K562 (cell line): Measurements from ENCODE around the gene ZNF391. TPM values are rescaled to one million over a fixed set of nuclear protein-coding genes. Genes with fewer than 3 reads are reported as not detected.

Experiments
- ATAC-seq: fragments of 200-7000 bp; cut with Tn5 transposase; 3 replicates; pipeline ENCODE4 v1.9.1; 2020; ENCODE audit warnings: moderate library complexity
- BruUV-seq: library from RNA; stranded (reverse); fragments of 400-500 nt; replicated peaks from 2 replicates; lab custom pipeline; 2021; lab: Mats Ljungman, UMichigan
- CTCF ChIA-PET: fragments of 300-600 bp; formaldehyde crosslinking; extraction: SDS; loops from one replicate; lab custom pipeline; 2021; ENCODE audit warnings: low intra/inter-chr PET ratio; lab: Yijun Ruan, JAX
- POLR2A ChIA-PET: fragments of 300-600, 350-650 bp; sonication (Branson Sonifier 250); formaldehyde crosslinking; extraction: SDS; loops from one replicate; lab custom pipeline; 2021; ENCODE audit warnings: antibody characterized with exemption, inconsistent platforms; lab: Yijun Ruan, JAX
- DNase-seq, 4 experiments: peaks; one replicate each; pipeline versions ENCODE4 v3.0.0 to v3.0.0-alpha.2; 2011 to 2018; ENCODE audit warnings: low spot score in 3 of 4, mixed read lengths in 3 of 4; ENCODE audit errors: extremely low read depth in 1 of 4
- FAIRE-seq: peaks from 2 replicates; lab custom pipeline; 2011; peaks lifted over from hg19 to GRCh38; lab: Jason Lieb, UNC
- H2AFZ ChIP-seq: 2 replicates; pipeline ENCODE4 v1.6.0; 2011; ENCODE audit warnings: low read depth, low read length, control low read depth, inconsistent platforms
- H3K27ac ChIP-seq: fragments of 200-600 bp; 3 replicates; pipeline ENCODE4 v1.8.0; 2011; ENCODE audit warnings: low read depth, mild to moderate bottlenecking, control low read depth, inconsistent platforms, low read length, moderate library complexity, mixed read lengths; ENCODE audit errors: extremely low read depth
- H3K27me3 ChIP-seq, 2 experiments: fragments of 300-600 bp in 1 of 2; 2 replicates in 1 of 2; 3 replicates in 1 of 2; pipeline versions ENCODE4 v1.6.0 to v1.8.0; 2011; ENCODE audit warnings: inconsistent platforms in 2 of 2, low read length in 2 of 2, mild to moderate bottlenecking in 1 of 2, mixed read lengths in 1 of 2, moderate library complexity in 1 of 2; ENCODE audit not compliant: control insufficient read depth in 2 of 2, insufficient read depth in 2 of 2
- H3K36me3 ChIP-seq: fragments of 300-600 bp; 3 replicates; pipeline ENCODE4 v1.8.0; 2011; ENCODE audit warnings: mild to moderate bottlenecking, low read length, inconsistent platforms; ENCODE audit not compliant: control insufficient read depth, insufficient read depth
- H3K4me1 ChIP-seq, 2 experiments: fragments of 200-600 bp in 1 of 2; replicated peaks in 1 of 2; 2 replicates in 1 of 2; 3 replicates in 1 of 2; pipeline versions ENCODE4 v1.5.1 to v1.8.0; 2011; ENCODE audit warnings: inconsistent platforms in 2 of 2, low read length in 2 of 2, mild to moderate bottlenecking in 1 of 2, mixed read lengths in 1 of 2, moderate library complexity in 1 of 2; ENCODE audit not compliant: control insufficient read depth in 2 of 2, insufficient read depth in 2 of 2
- H3K4me2 ChIP-seq: 2 replicates; pipeline ENCODE4 v1.6.1; 2011; ENCODE audit warnings: low read length, control low read depth, inconsistent platforms, mixed read lengths; ENCODE audit not compliant: insufficient read depth
- H3K4me3 ChIP-seq: fragments of 200-600 bp; sonication (generic), shearing (Covaris generic); 2 replicates; pipeline ENCODE4 v1.5.1; 2016; ENCODE audit warnings: control low read depth, inconsistent platforms
- H3K79me2 ChIP-seq: fragments of 200-600 bp; 3 replicates; pipeline ENCODE4 v1.8.0; 2011; ENCODE audit warnings: low read length, inconsistent platforms; ENCODE audit not compliant: control insufficient read depth, insufficient read depth
- H3K9ac ChIP-seq, 2 experiments: 2 replicates each; pipeline versions ENCODE4 v1.6.0 to v1.6.1; 2011; ENCODE audit warnings: low read depth in 2 of 2, low read length in 2 of 2, control low read depth in 1 of 2, inconsistent platforms in 1 of 2, mild to moderate bottlenecking in 1 of 2, mixed read lengths in 1 of 2; ENCODE audit not compliant: insufficient read depth in 1 of 2
- H3K9me1 ChIP-seq: one replicate; pipeline ENCODE4 v1.6.0; 2011; ENCODE audit warnings: inconsistent platforms, mild to moderate bottlenecking, low read length, moderate library complexity; ENCODE audit not compliant: control insufficient read depth, insufficient read depth
- H3K9me3 ChIP-seq: replicated peaks from 2 replicates; pipeline ENCODE4 v1.5.1; 2011; ENCODE audit warnings: low read depth, low read length, inconsistent platforms; ENCODE audit not compliant: control insufficient read depth, insufficient read depth
- H4K20me1 ChIP-seq: replicated peaks from 2 replicates; pipeline ENCODE4 v1.6.1; 2011; ENCODE audit warnings: low read length, inconsistent platforms, mixed read lengths; ENCODE audit not compliant: control insufficient read depth, insufficient read depth
- AFF1 ChIP-seq, 2 experiments: fragments of 450-650 bp; IDR thresholded peaks; 2 replicates each; pipeline ENCODE4 v1.6.1; 2018; ENCODE audit warnings: mild to moderate bottlenecking in 2 of 2, low read depth in 1 of 2; ENCODE audit not compliant: partially characterized antibody in 2 of 2
- ATF3 ChIP-seq, 2 experiments: fragments of 450-650 bp in 1 of 2; sonication (generic) in 1 of 2; formaldehyde crosslinking in 1 of 2; IDR thresholded peaks in 1 of 2; conservative IDR thresholded peaks in 1 of 2; 2 replicates each; pipeline versions ENCODE4 v1.6.1 to v1.8.1; 2016 to 2023; ENCODE audit warnings: mild to moderate bottlenecking in 2 of 2, moderate library complexity in 2 of 2, inconsistent platforms in 1 of 2, missing genetic modification reagents in 1 of 2
- ATF7 ChIP-seq: fragments of 450-650 bp; IDR thresholded peaks from 2 replicates; pipeline ENCODE4 v1.7.1; 2014; ENCODE audit warnings: mild to moderate bottlenecking, moderate library complexity
- HCFC1 ChIP-seq: IDR thresholded peaks from 2 replicates; pipeline ENCODE4 v1.6.1; 2012; ENCODE audit warnings: low read depth, low read length, improper control_type of control experiment
- HDAC8 ChIP-seq: fragments of 450-650 bp; IDR thresholded peaks from 2 replicates; pipeline ENCODE4 v1.6.1; 2016; ENCODE audit warnings: mild to moderate bottlenecking, missing genetic modification characterization, moderate library complexity, missing compliant biosample characterization
- ZBTB33 ChIP-seq: sonication (generic); formaldehyde crosslinking; IDR thresholded peaks from 2 replicates; pipeline ENCODE4 v1.8.1; 2023; ENCODE audit warnings: mild to moderate bottlenecking, missing genetic modification reagents
- ZNF143 ChIP-seq: sonication (generic); formaldehyde crosslinking; IDR thresholded peaks from 2 replicates; pipeline ENCODE4 v1.9.0; 2022; ENCODE audit warnings: mild to moderate bottlenecking, missing genetic modification reagents
- WGBS: fragments of 100-300 bp; shearing (Covaris generic); methylation state at CpG from one replicate; pipeline ENCODE4 v1.1.6; 2016; ENCODE audit warnings: low coverage, mixed read lengths; ENCODE audit not compliant: insufficient coverage; ENCODE audit errors: missing lambda C conversion rate; 5-methylcytosine and 5-hydroxymethylcytosine counted together
- in situ Hi-C: fragments of 300-500 bp; cut with MboI; formaldehyde crosslinking; loops from 4 replicates; pipeline ENCODE4 v1.15.0; 2018; ENCODE audit warnings: inconsistent platforms, mixed read lengths
- intact Hi-C: fragments of 100-400 bp; cut with micrococcal nuclease; formaldehyde crosslinking; loops from 2 replicates; pipeline ENCODE4 v1.14.2; 2022
- polyA plus RNA-seq, 8 experiments: library from polyadenylated mRNA; depleted of rRNA in 4 of 8; stranded (reverse) in 5 of 8; unstranded in 3 of 8; fragments of >200 nt; fragmentation: Nextera tagmentation in 2 of 8; fragmentation: Illumina TruSeq in 1 of 8; extraction: Ambion mirVana in 2 of 8; extraction: Trizol in 1 of 8; gene quantifications; 2 replicates each; pipeline versions ENCODE4 v1.2.1 to v1.2.3, GENCODE V29; 2011 to 2014; ENCODE audit warnings: inconsistent platforms in 1 of 8, missing spikeins in 1 of 8
- total RNA-seq, 7 experiments: library from RNA; depleted of rRNA in 6 of 7; stranded (reverse); fragments of >200 nt in 6 of 7; fragmentation: Illumina TruSeq in 2 of 7; extraction: Trizol in 2 of 7; gene quantifications; 2 replicates each; pipeline versions ENCODE4 v1.2.1 to v1.2.3, GENCODE V29; 2011 to 2021; ENCODE audit warnings: low replicate concordance in 1 of 7

Gene ZNF391
- total and polyA plus RNA-seq, 9 of the 15 experiments (the other 6 are each of a cell fraction or from before 2014, with no cell fraction given): 2.3 to 10.1 (median 5.8) TPM

GRCh38 chr6:27422651-27423332 is 34.2 kb downstream of the ZNF391 start:
- 59% methylated on average over 32 of the region's 32 CpGs for WGBS
- peak; percentile 57; the same call in 1 of the 2 replicates for TF ChIP-seq HCFC1
- no peak for TF ChIP-seq HDAC8 (tag)
- TF ChIP-seq ZNF143 (CRISPR knock-in tag): peak; percentile 61; the same call in 1 of the 2 replicates
- TF ChIP-seq ATF7: no peak
- peak; percentile 97 for TF ChIP-seq ZBTB33 (CRISPR knock-in tag)
- TF ChIP-seq AFF1 (IDR thresholded peaks at IDR 0.05; ENCODE audit: low read depth in 1 of 2, partially characterized antibody in 2 of 2): peak in 1 of 2 experiments; percentile 73
- TF ChIP-seq ATF3 (IDR thresholded peaks at IDR 0.05): peak; percentile 26; the same call in 1 of the 2 replicates
- TF ChIP-seq ATF3 (CRISPR knock-in tag; conservative IDR thresholded peaks at IDR 0.05): no peak
- TF ChIP-seq, all 486 proteins: peak for 5
- no TSS peak for BruUV-seq
- H4K20me1 ChIP-seq: no peaks in the 10 kb centered on the region
- no peak overlapping the region for H3K4me2 ChIP-seq
- ChIA-PET POLR2A (interaction anchor here (1.4 kb wide), 1 partner anchor 15 kb away, joined by 3 read pairs; no protein-coding TSS in a partner anchor), CTCF (interaction anchor here (0.5 kb wide), 1 partner anchor 51 kb away, joined by 6 read pairs; no protein-coding TSS in a partner anchor)
- no peak for ATAC-seq
- in situ Hi-C loops (no loop called here), intact Hi-C loops (no loop called here)
- no peaks in the 10 kb centered on the region for H3K36me3 ChIP-seq
- H3K9me3 ChIP-seq: no peaks in the 10 kb centered on the region; the same call in 1 of the 2 replicates
- DNase-seq: no peak
- H3K4me3 ChIP-seq: no peak overlapping the region
- H3K27me3 ChIP-seq: no peaks in the 10 kb centered on the region; a peak in 1 of 5 replicates
- H3K9me1 ChIP-seq: no peaks in the 10 kb centered on the region
- H3K79me2 ChIP-seq: no peaks in the 10 kb centered on the region
- no peak for FAIRE-seq
- no peaks in the 10 kb centered on the region for H3K4me1 ChIP-seq
- no peak overlapping the region for H3K9ac ChIP-seq
- H3K27ac ChIP-seq: no peak overlapping the region
- no peak overlapping the region; the same call in 1 of the 2 replicates for H2AFZ ChIP-seq
